Measurements from ENCODE around the gene PXDN.

- no peak for TF ChIP-seq CTCF (IDR thresholded peaks at IDR 0.05)
- no peak for TF ChIP-seq POLR2A (IDR thresholded peaks at IDR 0.05)
- no peak for TF ChIP-seq EP300 (IDR thresholded peaks at IDR 0.05)
- no peak for TF ChIP-seq POLR2AphosphoS5 (IDR thresholded peaks at IDR 0.05)
Observed at GRCh38 chr2:1661891-1662605, 82.3 kb downstream of the PXDN start.

All from suprapubic skin (tissue), 4 donors.